ENCODE data around the gene VOPP1.

Gene VOPP1

GRCh38 chr7:55507743-55508142 lies 64.6 kb downstream of the VOPP1 start:
- DNase-seq, result no peak

DNA sequence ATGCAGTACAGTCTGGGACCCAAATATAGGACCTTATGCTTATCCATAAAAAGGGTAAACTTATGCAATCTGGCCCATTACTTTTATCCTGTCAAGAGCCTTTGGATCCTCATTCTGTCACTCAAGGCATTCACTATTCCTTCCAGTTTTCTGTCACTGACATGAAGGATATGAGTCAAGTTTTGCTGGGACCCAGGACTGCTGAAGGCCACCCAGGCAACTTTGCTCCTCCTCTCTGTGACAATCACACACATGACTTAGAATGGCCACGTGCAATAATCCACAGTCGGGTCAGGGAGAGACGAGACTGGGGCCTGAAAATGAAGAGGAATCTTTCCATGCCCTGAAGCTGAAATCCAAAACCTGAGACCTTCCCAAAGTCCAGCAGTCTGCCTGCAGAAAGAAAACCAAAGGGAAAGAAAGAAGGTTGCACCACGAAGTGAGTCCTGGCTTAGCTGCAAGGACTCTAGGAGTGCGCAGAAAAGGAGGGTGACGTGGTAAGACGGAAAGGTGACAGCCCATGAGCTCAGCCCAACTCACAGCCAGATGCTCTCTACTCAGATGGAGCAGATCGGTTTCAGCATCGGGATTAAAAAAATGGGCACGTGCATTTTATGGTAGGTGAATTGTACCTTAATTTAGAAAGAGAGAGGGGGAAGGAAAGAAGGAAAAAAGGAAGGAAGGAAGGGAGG lies 67.2 kb downstream of the VOPP1 start:
- no peak for DNase-seq

DNA sequence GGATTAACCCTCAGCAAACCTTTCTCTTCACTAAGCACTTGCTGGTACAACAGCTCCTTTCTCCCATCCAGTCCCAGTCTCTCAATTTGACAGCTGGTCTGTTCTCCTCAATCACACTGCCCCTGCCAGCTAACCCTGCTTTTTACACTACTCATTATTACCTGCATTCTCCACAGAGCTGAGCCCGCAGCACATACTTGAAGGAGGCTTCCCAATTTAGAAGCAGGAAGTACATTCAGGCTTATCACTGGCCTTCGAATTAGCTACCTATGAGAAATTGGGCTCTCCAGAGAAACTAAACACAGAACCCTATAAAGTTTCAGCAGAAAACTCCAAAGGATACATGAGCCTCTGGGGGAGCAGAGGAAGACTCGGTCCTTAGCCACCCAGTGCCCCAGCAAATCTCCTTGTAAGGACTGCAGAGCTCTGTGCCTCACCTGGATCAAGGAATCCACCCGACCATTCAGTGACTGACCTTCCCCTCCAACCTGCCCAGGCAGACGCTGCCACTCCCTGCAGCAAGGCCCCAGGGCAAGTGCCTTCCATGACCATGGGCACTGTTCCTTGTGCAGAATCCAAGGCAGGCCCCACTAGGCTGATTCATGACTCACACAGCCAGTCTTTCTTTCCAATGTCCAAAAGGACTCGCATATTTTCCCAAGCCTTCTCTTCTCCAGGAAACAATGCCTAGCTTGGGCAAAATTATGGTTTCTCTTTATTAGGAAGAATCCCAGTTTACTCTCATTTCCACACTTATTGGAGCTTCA lies 68.0 kb downstream of the VOPP1 start:
- no peak for DNase-seq

- DNase-seq, result no peak
These were observed 69.4 kb downstream of the VOPP1 start for GRCh38 chr7:55502858-55503440.

DNA sequence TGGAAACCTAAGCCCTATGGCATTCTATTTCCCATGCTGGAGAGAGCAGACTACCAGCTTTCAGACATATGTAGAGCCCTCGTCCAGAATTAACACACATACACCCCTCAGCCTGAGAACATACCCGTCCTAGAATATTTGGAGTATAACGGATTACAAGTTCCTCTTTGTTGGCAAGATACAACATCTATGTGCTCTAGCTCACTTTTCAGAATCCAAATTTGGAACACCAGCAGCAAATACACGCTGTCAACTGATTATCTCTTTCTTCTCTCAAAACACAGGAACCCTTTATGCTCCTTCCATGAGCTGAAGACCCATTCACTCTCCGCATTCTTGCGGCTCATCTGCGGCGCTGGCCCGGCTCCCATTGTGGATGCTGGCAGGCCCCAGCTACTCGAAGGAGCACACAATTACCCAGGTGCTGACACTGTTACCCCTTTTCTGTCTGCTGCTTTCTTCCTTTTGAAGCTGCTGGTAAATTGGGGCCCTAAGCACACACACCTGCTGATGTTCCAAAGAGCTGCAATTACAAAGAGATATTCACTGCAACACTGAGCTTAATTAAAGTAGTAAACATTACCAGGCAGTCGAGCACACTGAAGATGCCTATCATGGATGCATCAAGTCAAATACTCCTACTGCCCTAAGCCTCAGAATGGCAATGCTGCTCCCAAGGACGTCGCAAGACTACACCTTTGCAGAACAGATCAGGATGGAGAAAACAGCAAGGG lies 70.0 kb downstream of the VOPP1 start:
- DNase-seq, result no peak

- no peak for DNase-seq
These were observed 70.7 kb downstream of the VOPP1 start for GRCh38 chr7:55501611-55502010.

GRCh38 chr7:55500117-55500756 lies 72.1 kb downstream of the VOPP1 start:
- no peak for DNase-seq

DNA sequence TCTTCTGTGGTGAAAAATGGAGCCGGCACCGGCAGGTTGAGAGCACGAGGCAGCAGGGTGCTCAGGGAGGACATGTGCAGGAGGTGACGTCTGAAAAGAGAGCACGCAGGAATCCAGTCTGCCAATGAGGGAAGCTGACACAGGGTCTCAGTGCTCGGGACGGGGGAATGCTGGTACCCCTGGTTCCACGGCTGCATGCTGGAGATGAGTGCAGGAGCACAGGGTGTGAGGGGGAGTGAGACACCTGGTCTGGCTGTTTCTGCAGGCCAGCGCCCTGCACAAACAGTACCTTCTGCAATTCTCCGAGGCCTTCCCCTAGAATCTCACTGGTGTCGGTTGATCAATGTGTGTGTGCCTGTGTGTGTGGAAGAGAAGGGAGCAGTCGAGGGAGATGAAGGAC lies 72.7 kb downstream of the VOPP1 start:
- DNase-seq, result no peak

- no peak for DNase-seq
These were observed 73.5 kb downstream of the VOPP1 start for GRCh38 chr7:55498770-55499169.

DNA sequence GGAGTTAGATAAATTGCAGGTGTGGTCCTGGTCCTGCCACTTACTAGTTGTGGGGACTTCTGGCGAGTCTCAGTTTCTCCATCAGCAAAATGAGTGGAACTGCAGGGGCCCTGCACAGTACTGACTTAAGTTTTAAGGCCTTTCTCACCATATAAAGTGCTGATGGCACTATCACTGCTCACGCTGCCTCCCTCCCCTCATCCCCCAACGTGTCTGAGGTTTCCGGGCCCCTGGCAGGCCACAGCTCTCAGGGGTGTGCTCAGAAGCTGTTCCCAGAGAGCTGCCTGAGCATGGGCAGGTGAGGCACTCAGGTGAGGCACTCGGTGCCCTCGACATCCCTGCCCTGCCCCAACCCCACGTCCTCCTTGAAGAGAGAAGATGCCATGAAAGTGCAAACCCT lies 74.2 kb downstream of the VOPP1 start:
- DNase-seq, result no peak

- no peak for DNase-seq
These were observed 74.8 kb downstream of the VOPP1 start for GRCh38 chr7:55497521-55497920.

GRCh38 chr7:55496906-55497305 lies 75.4 kb downstream of the VOPP1 start:
- no peak for DNase-seq

DNA sequence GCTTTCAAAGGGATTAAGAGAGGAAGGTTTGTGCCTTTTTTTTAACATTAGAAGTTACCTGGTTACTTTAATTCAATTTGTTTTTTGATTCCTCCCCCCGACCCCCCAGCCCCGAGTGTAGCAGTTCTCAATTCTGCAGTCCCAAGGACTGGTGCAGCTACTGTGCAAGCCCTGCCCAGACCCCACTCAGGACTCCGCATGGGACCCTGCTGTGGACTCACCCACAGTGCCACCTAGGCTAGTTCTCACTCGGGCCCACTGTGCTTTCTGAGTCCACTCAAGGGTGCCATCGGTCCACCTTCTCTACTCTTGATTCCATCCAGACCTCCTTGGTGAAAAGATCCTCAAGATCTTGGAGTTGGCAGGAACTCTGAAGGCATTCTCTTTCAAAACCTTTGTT lies 77.4 kb downstream of the VOPP1 start:
- DNase-seq, result no peak

GRCh38 chr7:55493408-55493807 lies 78.9 kb downstream of the VOPP1 start:
- no peak for DNase-seq

- no peak for DNase-seq
These were observed 81.0 kb downstream of the VOPP1 start for GRCh38 chr7:55491346-55491745.

DNA sequence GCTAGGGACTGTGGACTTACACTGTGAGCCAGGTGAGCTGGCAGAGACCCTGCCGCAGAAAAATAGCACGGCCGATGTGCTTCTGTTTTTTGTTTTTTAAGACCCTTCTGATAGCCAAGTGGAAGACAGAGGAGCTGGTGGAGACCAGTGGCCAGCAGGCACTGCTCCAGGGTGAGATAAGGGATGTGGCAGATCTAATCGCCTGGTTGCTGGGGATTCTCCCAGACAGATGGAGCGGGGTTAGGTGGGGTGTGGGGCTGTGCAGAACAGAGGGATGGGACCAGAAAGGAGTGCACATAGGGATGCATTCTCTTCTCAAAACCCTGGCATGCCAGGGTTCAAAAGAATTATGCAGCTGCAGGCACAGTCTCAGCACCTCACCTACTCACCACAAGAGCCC lies 82.2 kb downstream of the VOPP1 start:
- no peak for DNase-seq

DNA sequence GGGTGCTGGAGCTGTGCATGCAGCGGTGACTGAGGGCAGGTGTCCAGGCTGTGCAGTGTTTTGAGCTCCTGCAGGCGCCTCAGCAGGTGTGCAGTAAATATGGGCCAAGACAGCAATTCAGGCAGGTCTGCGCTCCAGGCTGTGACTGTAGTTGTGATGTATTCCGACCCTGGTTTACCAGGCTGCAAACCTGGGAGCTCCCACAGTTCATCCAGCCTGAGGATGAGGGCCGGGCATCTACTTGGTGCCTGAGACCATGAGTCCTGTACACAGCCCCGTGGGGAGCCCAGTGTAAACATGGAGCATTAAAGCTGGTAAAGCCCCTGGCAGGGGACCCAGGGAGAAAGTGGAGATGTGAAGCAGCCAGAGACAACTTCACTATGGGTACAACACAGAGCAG lies 82.8 kb downstream of the VOPP1 start:
- no peak for DNase-seq

DNA sequence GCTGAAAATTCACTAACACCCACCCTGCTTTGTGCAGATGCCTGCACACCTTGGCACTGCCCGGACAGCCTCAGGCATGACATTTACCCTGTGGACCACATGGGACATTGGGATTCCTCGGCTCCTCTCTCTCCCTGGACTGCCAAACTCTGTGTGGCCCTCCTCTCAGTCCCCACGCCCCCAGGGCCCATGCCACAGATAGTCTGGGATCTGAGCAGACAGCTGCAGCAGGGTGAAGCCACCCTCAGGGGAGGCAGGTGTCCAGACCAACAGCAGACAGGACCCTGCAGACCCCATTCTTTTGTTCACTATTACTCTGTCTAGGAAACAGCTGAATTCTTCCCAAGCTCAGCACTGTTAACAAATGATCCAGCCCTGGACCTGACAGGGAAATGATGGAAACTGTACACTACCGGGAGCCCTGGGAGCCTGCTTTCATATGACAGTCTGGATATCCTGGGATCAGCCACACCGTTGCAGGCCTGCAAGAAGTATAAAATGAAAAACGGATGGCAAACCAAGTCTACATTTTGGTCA lies 83.4 kb downstream of the VOPP1 start:
- DNase-seq, result no peak

GRCh38 chr7:55488216-55488615 lies 84.1 kb downstream of the VOPP1 start:
- DNase-seq, result no peak

DNA sequence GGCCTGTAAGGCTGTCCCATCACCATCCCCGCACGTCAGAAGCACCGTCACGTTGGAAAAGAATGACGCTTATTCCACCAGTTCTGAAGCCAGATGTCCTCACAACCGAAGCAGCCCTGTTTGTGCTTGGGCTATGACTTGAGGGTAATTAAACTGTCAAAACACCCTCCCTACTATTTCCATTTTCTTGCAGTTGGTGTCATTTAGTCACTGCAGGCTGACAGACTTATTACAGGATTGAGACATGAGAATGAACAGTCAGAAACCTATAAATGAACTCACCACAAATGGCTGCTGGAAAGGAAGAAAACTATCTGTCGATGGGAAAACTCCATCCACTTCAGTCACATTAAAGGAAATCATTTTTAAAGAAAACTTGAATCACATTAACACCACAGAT lies 85.3 kb downstream of the VOPP1 start:
- no peak for DNase-seq

- no peak for DNase-seq
These were observed 86.1 kb downstream of the VOPP1 start for GRCh38 chr7:55486192-55486590.

DNA sequence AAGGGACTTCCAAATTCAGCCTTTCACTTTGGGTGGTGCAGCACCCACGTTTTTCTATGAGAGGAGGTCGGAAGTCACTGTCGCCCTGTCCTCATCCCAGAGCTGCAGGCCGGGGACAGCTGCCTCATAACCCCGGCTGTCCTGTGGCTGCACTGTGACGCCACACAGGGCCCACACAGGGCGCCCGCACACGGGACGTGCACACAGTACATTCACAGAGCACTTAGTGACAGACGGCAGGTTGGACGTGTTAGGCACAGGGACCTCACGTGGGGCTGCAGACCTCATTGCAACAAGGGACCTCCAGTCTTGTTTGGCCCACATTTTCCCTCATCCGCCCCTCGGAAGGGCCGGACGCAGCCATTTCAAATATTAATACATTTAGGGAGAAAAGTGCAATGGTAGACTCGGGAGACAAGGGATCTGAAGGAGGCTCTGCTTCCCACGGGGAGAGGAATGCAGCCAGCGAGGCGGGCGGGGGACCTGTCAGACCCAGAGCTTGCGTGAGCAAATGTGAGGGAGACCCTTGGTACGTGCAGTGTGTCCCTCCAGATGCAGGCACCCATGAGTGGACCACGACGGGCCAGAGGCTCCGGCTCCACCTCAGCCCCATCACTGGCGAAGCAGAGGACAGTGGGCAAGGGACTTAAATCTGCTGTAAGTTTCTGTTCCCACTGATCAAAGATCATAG lies 86.7 kb downstream of the VOPP1 start:
- peak; percentile 27 for DNase-seq

All from retina (tissue), 1 donor.